Measurements from ENCODE around the gene GIPC2. TPM values are rescaled to one million over a fixed set of nuclear protein-coding genes. Genes with fewer than 3 reads are reported as not detected.
"Not testable (repeated sequence)": the region's sequence is repeated elsewhere in the genome, so short reads cannot be mapped to it uniquely, and the experiment has no call there.

Gene GIPC2
- total RNA-seq, 1 donor from 2014 or later, result 4.1 TPM

DNA sequence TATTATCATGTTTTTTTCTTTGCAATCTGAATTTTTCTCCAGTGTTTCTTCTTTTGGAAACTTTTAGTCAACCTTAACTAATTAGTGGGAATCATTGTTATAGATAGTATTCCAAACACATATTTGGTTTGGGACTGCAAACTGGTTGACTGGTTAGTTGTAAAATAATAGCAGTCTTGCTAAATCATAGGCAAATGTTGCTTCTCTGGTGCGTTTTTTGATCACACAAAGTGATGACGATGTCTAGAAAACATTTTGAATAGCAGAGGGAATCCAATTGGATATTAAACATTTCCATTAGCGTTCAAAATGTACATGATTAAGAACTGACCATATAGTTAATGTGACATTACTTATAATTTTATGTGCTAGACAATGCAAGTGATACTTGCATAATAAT, 36.5 kb upstream of the GIPC2 start:
- intact Hi-C loops (cut with DNase I), result no loop called here
- TF ChIP-seq, protein P1, sequence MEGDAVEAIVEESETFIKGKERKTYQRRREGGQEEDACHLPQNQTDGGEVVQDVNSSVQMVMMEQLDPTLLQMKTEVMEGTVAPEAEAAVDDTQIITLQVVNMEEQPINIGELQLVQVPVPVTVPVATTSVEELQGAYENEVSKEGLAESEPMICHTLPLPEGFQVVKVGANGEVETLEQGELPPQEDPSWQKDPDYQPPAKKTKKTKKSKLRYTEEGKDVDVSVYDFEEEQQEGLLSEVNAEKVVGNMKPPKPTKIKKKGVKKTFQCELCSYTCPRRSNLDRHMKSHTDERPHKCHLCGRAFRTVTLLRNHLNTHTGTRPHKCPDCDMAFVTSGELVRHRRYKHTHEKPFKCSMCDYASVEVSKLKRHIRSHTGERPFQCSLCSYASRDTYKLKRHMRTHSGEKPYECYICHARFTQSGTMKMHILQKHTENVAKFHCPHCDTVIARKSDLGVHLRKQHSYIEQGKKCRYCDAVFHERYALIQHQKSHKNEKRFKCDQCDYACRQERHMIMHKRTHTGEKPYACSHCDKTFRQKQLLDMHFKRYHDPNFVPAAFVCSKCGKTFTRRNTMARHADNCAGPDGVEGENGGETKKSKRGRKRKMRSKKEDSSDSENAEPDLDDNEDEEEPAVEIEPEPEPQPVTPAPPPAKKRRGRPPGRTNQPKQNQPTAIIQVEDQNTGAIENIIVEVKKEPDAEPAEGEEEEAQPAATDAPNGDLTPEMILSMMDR (IDR thresholded peaks at IDR 0.05), result no peak
- peak overlapping the region; percentile 69 for H3K4me3 ChIP-seq
- no peak for ATAC-seq
- H3K4me1 ChIP-seq, result peaks cover 14% of the 10 kb centered on the region
- H3K27me3 ChIP-seq, result no peaks in the 10 kb centered on the region
- DNase-seq, result no peak
- H3K36me3 ChIP-seq, result peaks cover 6% of the 10 kb centered on the region
- H3K27ac ChIP-seq, result no peak overlapping the region
- H3K9me3 ChIP-seq, result no peaks in the 10 kb centered on the region

DNA sequence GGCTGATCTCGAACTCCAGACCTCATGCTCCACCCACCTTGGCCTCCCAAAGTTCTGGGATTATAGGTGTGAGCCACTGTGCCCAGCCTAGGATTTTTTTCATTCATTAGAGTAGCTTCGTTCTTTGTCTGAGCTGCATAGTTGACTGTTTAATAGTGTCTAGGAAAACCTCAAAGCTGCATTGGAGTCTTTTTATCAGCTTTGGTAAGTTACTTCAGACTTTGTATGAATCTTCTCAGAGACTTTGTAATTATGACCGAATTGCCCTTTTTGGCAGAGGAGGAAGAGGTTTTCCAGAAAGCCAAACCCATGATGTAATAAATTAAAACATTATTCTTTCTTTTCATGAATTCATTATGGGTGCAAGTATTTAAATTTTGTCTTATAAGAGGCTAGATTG, 35.9 kb upstream of the GIPC2 start:
- Histone ChIP-seq H3K27me3 (no peaks in the 10 kb centered on the region), H3K27ac (no peak overlapping the region), H3K4me3 (peak overlapping the region; percentile 69), H3K9me3 (no peaks in the 10 kb centered on the region), H3K4me1 (peaks cover 14% of the 10 kb centered on the region), H3K36me3 (peaks cover 12% of the 10 kb centered on the region)
- DNase-seq, result no peak
- intact Hi-C loops (cut with DNase I), result no loop called here
- no peak for ATAC-seq
- TF ChIP-seq, protein P1 (IDR thresholded peaks at IDR 0.05), result no peak

DNA sequence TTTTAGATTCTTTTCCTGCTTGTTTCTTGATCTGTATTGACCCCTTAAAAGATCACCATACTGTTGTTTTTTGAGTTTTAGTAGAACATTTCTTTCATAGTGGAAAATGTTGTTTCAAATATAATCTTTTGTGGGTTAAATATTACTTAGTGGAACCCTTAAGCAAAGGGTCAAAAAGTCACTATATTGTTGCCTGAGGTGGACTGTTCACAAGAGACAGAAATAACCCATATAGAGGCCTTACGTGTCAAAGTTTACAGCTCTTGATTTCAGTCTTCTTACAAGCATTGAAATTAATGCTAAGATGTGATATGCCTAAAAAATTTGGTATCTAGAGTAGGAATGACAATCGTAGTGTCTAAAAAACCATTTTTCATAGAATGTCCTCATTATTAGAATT, 34.7 kb upstream of the GIPC2 start:
- Histone ChIP-seq H3K4me1 (peaks cover 14% of the 10 kb centered on the region), H3K36me3 (peaks cover 22% of the 10 kb centered on the region), H3K4me3 (no peak overlapping the region), H3K27me3 (no peaks in the 10 kb centered on the region), H3K27ac (no peak overlapping the region), H3K9me3 (no peaks in the 10 kb centered on the region)
- intact Hi-C loops (cut with DNase I), result no loop called here
- TF ChIP-seq, protein P1 (IDR thresholded peaks at IDR 0.05), result no peak
- DNase-seq (no peak), ATAC-seq (no peak)

DNA sequence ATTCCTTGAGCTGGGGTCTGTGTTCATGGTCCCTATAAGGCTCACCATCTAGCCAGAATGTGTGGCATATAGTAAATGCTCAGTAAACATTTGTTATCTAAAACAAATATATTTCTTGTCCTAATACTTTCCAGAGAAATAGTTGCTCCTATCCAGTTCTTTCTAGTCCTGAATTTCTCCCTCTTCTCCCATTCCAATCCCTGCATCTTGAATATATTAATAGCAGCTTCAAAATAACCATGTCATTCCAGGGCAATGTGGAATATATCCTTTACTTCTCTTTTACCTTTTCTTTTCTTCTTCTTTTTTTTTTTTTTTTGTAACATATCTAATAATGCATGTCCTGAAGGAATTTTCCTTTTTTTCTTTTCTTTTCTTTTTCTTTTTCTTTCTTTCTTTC, 30.6 kb upstream of the GIPC2 start:
- H3K4me3 ChIP-seq, result no peak overlapping the region
- H3K4me1 ChIP-seq, result peaks cover 3% of the 10 kb centered on the region
- no peaks in the 10 kb centered on the region for H3K27me3 ChIP-seq
- no peak for ATAC-seq
- no peak for DNase-seq
- H3K36me3 ChIP-seq, result peaks cover 29% of the 10 kb centered on the region
- H3K9me3 ChIP-seq, result no peaks in the 10 kb centered on the region
- intact Hi-C loops (cut with DNase I), result no loop called here
- H3K27ac ChIP-seq, result no peak overlapping the region
- TF ChIP-seq, protein P1 (IDR thresholded peaks at IDR 0.05), result no peak

DNA sequence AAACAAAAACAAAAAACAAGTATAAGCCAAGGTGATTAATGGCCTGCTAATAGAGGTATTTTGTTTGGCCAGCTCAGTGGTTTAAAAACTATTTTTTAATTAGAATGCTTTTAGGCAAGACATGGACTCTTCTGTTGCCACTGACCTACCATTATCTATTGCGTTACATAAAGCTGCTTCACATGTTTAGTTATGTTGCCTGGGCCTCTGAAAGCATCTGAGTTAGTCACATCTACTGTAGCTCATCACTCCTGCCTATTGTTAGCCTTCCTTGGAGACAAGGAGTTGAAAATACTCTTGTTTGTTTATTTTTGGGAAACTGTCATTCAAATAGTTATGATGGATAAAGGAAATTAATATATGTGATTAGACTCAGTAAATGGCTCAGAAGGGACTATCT, 26.7 kb upstream of the GIPC2 start:
- intact Hi-C loops (cut with DNase I), result no loop called here
- Histone ChIP-seq H3K27me3 (no peaks in the 10 kb centered on the region), H3K4me1 (no peaks in the 10 kb centered on the region), H3K27ac (no peak overlapping the region), H3K36me3 (peaks cover 25% of the 10 kb centered on the region), H3K9me3 (no peaks in the 10 kb centered on the region), H3K4me3 (no peak overlapping the region)
- ATAC-seq (no peak), DNase-seq (no peak)
- TF ChIP-seq, protein P1 (IDR thresholded peaks at IDR 0.05), result no peak

DNA sequence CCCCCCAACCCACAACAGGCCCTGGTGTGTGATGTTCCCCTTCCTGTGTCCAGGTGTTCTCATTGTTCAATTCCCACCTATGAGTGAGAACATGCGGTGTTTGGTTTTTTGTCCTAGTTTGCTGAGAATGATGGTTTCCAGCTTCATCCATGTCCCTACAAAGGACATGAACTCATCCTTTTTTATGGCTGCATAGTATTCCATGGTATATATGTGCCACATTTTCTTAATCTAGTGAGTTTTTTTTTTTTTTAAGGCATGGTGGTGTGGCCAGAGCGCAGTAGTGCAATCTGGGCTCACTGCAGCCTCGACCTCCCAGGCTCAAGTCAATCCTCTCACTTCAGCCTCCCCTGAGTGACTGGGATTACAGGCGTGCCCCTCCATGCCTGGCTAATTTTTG, 24.6 kb upstream of the GIPC2 start:
- H3K27me3 ChIP-seq; H3K36me3 ChIP-seq; H3K4me1 ChIP-seq; H3K4me3 ChIP-seq; DNase-seq; H3K9me3 ChIP-seq; intact Hi-C loops (cut with DNase I); ATAC-seq; H3K27ac ChIP-seq: not testable (repeated sequence)
